Stimulated activated CD4-positive, alpha-beta T cell treated with anti-CD3 and anti-CD28 coated beads, Interleukin-2, amount 100 ng/mL, for 24 hours (primary cell): ENCODE data around the gene ZNF302.
"Not testable (repeated sequence)": the region's sequence is repeated elsewhere in the genome, so short reads cannot be mapped to it uniquely, and the experiment has no call there.

Source experiments
- DNase-seq, 2 donors: peaks; one replicate each; pipeline ENCODE4 v3.0.0-alpha.2; 2020

Gene ZNF302

DNA sequence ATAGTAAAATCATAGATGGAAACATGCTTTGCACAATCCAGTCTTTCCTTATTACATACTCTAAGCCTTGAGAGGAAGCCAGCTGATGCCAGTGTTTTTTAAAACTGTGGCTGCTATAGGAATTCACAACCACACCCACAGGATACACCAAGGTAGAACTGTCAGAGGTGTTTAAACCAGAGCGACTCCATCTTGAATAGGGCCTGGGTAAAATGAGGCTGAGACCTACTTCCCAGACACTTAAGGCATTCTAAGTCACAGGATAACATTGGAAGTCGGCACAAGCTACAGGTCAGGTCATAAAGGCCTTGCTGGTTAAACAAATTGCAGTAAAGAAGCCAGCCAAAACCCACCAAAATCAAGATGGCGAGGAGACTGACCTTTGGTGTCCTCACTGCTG, 2.2 kb upstream of the ZNF302 start:
- no peak for DNase-seq

DNA sequence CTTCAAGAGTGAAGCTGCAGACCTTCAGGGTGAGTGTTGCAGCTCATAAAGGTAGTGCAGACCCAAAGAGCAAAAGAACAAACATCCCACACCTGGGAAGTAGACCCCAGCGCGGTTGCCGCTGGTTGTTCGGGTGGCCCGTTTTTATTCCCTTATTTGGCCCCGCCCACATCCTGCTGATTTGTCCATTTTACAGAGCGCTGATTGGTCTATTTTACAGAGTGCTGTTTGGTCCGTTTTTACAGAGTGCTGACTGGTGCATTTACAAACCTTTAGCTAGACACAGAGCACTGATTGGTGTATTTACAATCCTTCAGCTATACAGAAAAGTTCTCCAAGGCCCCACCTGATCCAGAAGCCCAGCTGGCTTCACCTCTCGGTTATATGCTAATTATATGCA, 1.6 kb upstream of the ZNF302 start:
- no peak for DNase-seq

DNA sequence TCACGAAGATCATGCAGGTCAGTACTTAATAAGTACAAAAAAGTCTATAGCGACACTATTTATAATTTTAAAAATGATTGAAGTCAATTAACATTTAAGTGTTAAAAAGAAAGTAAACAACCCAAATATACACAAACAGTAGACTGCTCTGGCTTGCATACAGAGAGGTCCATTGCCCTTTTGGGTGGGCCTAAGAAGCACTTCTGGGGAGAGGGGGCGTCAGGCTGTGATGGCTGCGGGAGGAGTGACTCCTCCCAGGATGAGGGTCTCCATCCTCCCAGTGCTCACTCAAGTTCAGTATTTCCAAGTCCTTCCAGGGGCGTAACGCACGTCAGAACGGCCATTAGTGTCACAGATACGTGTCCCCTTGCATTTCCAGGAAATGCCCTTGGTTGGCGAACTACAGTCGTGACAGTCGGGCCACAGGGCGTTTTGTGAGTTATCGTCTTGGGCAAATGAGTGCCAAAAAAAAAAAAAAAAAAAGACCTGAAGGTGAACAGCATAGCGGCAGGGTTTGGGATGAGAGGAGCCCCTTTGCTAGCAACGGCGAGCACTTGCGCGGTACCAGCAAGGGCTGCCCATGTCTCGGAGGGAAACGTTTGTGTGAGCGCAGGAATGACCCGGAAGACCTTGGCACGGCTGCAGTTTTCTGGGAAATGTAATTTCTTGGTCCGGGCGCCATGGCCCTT, 637 bp upstream of the ZNF302 start, which contains the start of gene SCGB2B2:
TSS of gene SCGB2B2 (minus strand) at position 463 of the 689 bp plus-strand sequence. CDS start 82,596 bp downstream, outside the sequence.
- DNase-seq: peak in 1 of 2 donors; percentile 80

DNA sequence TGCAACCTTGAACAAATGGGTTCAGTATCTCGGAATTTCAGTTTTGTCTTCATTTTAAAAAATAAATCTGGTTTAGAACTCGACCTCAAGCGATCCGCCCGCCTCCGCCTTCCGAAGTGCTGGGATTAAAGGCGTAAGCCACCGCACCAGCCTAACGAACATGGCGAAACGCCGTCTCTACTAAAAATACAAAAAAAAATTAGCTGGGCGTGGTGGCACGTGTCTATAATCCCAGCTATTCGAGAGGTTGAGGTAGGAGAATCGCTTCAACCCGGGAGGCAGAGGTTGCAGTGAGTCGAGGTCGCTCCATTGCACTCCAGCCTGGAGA, 571 bp downstream of the ZNF302 start:
- no peak for DNase-seq

DNA sequence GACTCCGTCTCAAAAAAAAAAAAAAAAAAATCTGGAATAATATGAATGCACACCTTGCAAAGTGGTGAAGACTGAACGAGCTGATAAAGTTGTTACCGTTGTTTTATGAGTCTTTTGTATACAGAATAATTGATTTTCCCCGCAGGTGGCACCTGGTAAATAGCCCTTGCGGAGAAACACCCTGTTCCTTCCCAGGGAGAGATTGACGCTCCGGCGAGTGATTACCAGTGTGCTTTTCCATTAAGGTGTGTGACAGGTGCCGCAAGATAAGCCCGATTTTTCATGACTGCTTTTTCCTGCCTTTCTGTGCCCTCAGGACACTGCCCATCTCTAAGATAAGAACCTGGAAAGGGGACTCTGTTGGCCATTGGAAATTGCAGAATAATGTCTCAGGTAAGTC, 943 bp downstream of the ZNF302 start:
- DNase-seq: no peak

DNA sequence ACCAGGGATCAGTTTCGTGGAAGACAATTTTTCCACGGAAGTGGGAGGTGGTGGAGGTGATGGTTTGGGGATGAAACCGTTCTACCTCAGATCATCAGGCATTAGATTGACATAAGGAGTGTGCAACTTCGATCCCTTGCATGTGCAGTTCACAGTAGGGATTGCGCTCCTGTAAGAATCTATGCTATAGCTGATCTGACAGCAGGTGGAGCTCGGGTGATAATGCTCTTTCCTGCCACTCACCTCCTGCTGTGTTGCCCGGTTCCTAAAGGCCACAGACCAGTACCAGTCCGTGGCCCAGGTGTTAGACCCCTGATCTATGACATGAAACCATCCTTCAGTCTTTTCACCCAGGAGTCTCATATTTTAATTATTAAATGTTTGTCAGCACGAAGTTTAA, 4.0 kb downstream of the ZNF302 start:
- no peak for DNase-seq

DNA sequence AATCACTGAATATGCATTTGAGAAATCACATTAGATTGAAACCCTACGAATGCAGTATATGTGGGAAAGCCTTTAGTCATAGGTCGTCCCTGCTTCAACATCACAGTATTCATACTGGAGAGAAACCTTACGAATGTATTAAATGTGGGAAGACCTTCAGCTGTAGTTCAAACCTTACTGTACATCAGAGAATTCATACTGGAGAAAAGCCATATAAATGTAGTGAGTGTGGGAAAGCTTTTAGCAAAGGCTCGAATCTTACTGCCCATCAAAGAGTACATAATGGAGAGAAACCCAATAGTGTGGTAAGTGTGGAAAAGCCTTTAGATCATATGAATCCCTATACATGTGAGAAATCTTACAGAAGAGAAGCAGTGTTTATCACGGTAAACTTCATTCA, 7.8 kb downstream of the ZNF302 start:
- DNase-seq: not testable (repeated sequence)

DNA sequence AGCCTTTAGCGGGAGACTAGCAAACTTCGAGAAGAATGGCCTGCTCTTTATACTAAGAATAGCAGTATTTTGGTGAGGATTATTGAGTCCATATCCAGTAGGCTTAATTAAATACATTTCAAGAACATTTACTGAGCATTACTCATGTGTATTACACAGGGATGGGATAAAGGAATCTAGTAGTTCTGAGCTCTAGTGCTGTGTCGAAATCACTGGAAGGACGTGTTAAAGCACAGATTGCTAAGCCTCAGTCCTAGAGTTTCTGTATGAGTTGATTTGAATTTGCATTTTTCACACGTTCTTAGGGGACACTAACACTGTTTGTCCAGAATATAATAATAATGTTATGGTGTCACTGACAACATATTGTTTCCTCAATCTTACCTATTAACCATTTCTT, 9.0 kb downstream of the ZNF302 start:
- DNase-seq: no peak

DNA sequence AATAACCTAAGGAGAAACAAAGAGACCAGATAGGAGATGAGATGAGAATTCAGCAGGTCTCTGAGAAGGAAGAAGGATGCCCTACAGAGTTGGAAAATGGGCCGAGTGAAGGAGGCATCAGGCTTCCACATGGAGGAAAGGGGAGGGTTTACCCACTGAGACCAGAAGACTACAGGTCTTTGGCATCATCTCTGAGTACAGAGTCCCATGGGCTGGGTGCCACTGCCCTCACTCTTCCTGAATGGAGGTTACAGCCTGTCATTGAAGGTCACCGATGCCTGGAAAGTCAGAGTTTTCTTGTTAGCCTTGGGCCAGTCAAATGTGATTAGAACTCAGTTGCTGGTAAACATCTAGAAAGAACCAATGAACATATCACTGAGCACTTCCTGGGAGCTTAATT, 9.9 kb downstream of the ZNF302 start:
- DNase-seq: no peak

DNA sequence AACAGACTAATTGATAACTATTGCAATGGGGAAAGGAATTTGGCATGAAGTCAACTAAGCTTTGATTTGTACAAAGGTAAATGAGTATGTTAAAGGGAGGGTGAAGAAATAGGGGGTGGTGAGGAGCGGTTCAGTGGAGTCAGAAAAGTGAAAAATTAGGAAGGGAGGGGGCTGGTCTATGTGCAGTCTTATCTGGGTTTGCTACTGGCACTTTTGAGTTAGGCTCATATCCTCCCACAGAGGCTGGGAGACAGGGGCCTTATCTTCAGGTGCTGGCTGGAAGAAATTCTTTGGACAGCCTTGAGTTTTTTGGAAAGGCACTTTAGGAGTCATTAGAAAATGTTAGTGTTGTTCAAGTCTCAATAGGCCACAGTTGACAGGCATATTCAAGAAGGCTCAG, 11.1 kb downstream of the ZNF302 start:
- DNase-seq: no peak

DNA sequence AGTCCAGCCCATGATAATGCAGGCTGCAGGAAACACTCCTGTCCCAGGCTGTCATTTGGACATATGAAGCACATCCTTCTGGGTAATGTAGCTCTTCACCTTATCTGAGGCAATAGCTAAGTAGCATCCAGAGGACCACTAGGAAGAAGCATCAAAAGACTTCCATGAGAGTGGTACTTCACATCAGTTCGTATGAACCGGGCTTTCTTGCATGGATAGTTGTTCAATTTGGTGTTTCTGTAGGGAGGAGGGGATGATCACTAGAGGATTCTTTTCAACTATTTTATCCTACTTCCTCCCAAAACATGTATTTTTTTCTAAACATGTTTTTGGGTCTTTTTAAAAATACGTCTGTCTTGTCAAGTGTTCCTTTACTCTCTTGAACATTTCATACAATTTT, 12.9 kb downstream of the ZNF302 start:
- DNase-seq: no peak

DNA sequence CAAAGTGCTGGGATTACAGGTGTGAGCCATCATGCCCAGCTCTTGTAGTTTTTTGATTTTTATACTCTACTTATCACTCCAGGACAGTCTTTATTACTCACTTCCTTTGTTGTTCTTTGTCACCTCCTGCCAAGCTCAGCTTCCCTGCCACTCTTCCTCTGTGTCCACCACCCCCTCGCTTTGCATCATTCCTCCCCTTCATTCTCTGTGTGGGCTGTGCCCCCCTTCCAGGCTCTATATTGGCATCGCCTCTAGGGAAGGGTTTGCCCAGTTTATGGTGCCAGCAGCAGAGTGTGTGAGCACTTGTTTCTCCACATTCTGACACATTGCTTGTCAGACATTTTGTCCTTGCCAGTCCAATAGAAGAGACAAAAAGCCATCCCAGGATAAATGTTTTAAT, 15.1 kb downstream of the ZNF302 start:
- no peak for DNase-seq

DNA sequence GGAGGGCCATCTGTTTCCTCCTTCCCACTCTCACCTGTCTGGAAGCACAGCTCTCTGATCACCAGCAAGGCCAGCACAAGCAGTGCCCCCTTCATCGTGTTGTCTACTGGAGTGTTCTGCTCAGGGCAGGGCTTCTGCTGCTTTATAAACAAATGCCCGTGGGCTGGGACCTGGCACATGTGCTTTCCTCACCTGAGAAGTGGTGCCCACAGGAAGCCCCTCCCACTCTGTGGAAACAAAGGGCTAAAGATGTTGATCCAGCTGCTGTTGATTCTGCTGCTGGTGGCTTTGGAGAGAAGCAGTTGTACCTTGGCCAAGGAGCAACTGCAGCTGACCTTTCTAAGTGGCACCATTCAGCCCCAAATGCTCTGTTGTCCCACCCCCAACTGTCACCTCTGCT, 30.2 kb downstream of the ZNF302 start:
- DNase-seq: no peak

DNA sequence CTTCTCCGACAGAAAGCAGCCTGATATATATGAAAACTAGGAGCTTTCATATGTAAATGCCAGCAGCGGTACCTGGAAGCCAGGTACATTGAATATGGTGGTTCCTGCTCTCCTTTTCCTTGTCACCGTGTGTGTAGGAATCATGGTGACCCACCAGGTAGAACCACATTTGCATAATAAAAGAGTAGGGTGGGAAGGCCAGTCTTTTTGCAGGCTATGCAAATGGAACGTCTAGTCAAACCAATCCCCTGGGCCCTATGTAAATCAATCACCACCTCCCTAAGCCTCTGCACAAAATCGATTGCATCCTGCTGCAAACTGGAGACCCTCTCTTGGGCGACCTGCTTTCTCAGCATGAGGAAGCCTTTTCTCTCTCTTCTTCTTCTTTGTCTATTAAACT, 34.4 kb downstream of the ZNF302 start:
- DNase-seq: no peak

DNA sequence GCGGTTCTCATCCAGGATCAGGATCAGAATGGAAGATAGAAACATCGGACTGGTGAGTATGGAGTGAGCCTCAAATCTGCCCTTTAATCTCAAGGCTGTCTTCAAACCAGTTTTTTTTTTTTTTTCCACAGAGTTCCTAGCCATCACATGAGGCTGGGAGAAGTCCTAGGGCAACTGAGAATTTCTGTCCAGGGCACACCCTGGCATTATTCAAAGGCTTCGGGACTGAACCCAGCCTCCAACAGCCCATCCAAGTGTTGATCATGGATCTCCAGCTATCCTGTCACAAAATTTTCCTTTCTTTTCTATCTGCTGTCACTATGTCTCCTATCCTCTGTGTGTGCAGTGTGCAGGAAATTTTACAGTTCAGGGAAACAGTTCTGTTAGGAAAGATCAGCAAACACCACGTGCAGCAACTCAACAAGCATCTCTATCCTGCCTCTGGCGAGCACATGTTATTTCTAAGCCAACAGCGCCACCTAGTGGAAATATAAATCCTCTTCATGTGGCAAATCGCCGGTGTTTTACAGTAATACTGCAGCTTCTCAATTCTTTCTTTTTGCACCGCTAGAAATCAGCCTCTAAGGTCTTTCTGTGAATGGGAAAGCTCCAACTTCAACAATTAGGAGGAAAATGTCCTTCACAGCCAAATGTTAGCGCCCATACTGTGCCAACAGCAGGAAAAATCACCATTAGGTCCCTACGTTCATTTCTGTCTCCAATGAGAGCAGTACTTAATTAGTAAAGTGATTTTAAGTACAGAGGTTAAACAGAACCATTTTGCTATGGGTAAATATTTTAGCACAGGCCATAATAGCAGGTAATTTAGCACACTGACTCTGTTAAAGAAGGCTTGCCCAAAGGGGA, 35.1 kb downstream of the ZNF302 start:
- peak; percentile 20 to 54 for DNase-seq

DNA sequence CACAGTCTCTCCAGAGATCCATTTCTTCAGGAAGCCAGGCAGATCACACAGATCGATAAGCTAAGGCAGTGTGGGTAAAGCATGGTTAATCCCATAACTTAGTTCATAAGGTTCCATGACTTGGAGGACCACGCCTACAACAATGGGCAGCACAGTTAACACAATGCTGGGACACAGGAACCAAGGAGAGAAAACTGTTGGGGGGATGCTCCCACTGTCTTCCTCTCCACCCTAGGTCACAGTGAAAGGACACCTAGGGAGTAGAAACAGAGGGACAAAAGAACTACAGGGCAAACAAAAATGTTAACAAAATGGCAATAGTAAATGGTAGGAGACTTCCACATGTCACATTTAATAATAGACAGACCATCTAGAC, 35.8 kb downstream of the ZNF302 start:
- DNase-seq: no peak

DNA sequence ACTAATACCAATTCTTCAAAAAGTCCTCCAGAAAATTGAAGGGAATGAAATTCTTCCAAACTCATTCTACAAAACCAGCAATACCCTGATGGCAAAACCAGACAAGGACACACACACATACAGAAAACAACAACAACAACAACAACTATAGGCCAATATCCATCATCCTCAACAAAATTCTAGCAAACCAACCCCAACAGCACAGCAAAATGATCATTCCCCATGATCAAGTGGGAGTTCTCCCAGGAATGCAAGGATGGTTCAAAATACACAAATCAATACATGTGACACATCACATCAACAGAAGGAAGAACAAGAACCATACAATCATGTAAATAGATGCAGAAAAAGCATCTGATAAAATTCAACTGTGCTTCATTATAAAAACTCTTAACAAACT, 37.9 kb downstream of the ZNF302 start:
- DNase-seq: no peak

DNA sequence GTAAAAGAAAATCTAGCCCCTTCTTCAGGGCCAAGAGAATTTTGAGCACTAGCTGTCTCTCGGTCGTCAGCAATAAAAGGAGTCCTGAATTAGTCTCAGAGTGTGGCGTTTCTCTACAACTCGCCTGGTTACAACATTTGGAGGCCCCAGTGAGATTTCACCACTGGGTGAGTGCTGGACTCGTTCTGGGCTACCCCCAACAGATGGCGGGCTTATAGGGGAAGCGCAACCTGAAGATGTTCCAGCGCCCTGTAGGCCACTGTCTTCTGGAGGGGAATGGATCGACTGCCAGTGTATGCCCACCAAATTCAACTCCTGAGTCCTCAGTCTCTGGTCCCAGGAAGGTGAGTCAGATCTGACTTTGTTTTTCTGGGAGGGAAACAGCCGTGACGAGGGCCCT, 44.9 kb downstream of the ZNF302 start:
- no peak for DNase-seq

DNA sequence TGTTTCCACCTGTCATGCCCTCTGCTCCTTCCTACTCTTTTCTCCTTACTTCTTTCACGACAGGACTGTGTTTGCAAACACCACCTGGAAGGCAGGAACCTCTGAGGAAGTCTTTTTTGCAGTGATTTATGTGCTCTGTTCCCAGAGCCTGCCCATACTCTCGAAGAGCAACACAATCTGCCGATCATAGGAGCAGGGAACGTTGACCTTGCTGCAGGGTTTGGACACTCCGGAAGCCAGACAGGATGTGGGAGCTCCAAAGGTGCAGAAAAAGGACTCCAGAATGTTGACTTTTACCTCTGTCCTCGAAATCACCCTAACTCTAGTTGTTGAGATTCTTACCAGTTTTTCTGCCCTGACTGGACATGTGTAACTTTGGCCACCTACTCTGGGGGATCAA, 47.9 kb downstream of the ZNF302 start:
- no peak for DNase-seq

DNA sequence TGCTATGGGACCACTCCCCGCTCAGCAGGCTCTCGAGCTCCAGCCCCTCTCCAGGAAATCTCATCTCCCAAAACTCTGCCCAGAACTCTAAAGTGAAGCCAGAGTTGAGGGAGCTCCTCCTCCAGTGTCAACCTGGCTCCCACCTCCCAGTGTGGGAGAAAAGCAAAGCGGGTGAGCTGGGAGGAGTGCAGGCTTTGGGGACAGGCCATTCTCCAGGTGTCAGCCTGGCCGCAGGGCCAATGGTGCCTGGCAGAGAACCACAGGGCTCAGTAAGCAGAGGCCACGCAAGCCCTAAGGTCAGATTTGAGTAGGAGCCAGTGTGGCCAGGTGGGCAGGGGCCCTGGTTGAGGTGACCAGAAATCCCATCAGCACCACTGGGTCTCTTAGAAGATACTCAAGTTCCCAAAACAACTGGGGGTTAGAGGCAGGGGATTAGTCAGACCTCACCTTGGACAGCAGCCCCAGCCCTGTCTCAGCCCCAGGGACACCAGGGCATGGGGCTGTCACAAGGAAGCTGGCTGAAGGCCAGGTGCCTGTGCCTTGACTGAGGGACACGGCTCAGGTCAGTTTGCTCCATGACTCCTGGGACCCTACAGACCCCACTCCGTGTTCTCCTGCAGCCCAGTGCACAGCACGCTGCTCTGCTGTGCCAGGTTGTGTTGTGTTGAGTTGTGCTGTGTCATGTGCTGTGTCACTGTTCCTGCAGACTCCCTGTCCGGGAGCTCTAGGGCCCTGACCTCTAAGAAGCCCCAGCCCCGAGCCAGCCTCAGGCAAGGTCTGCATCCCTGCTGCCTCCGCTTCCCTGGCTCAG, 53.7 kb downstream of the ZNF302 start:
- no peak for DNase-seq

DNA sequence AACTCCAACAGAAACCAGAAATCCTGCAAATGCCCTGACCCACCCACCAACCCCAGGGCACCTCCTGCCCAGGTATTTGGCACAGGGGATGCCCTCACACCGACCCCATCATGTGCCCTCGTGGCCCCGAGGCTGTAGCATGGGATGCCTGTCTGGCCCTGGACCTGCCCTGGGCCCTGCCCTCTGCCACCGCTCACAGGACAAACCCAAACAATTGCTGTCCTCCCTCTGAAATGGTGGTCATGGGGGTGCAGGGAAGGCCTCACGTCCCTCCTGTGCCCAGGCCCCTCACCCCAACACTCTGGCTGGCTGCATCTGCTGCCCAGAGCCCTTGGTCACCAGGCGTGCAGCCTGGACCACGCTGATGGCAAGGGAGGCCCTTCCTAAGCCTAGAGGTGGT, 54.5 kb downstream of the ZNF302 start:
- no peak for DNase-seq

DNA sequence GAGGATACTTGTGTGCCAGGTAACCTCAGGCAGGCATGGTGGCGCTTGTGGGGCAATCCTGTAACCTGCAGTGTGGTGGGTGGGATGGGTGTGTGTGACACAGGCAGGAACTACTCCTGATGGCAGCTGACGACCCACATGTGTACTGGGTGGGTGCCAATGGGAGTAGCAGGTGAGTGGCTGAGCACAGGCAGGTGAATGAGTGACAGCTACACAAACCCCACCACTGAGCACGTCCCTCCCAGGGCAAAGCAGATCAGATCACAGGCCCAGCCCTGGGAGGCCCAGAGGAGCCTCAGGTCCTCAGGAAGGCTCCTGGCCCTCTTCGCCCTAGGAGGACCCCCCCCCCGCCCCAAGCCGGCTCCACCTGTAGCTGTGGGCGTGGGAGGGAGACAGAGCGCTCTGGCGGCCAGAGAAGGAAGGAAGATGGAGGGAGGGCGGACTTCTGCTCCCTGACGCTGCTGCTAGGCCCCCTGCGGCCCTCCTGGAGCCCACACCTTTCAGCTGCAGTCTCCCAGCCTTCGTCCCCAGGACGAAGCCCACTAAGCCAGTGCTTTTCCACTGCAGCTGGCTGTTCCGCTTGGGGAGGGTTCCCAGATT, 55.2 kb downstream of the ZNF302 start:
- DNase-seq: no peak

DNA sequence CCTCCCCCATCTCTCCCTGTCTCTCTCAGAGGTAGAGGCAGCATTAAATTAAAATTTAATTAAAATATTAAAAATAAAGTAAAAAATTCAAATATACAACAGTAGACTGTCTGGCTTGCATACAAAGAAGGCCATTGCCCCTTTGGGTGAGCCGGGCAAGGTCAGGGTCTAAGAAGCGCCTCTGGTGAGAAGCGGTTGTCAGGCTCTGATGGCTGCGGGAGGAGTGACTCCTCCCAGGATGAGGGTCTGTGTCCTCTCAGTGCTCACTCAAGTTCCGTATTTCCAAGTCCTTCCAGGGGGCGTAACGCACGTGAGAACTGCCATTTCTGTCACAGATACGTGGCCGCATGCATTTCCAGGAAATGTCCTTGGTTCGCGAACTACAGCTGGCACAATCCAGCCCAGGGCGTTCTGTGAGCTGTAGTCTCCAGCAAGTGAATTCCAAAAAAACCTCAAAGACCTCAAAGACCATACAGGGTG, 55.8 kb downstream of the ZNF302 start:
- no peak for DNase-seq
